Stimulated activated CD8-positive, alpha-beta memory T cell treated with anti-CD3 and anti-CD28 coated beads, Interleukin-4, amount 100 ng/mL, for 48 hours (primary cell): ENCODE data around the gene FADD.
"Not testable (repeated sequence)": the region's sequence is repeated elsewhere in the genome, so short reads cannot be mapped to it uniquely, and the experiment has no call there.

Experiments
- DNase-seq: peaks from one replicate; pipeline ENCODE4 v3.0.0-alpha.2; 2020

FADD gene

DNA sequence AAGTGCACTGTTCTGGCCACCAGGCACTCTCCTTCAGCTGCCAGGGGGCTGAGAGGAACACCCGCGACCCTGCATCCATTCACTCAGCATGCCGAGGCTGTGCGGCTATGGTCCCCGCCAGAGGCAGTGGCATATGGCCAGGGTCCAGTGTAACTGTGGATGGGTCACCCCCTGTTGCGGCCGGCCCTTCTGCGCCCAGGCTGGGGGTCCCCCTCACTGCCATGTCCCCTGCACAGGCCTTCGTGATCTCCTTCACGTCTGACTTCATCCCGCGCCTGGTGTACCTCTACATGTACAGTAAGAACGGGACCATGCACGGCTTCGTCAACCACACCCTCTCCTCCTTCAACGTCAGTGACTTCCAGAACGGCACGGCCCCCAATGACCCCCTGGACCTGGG is 20.8 kb upstream of the FADD start:
- no peak for DNase-seq

DNA sequence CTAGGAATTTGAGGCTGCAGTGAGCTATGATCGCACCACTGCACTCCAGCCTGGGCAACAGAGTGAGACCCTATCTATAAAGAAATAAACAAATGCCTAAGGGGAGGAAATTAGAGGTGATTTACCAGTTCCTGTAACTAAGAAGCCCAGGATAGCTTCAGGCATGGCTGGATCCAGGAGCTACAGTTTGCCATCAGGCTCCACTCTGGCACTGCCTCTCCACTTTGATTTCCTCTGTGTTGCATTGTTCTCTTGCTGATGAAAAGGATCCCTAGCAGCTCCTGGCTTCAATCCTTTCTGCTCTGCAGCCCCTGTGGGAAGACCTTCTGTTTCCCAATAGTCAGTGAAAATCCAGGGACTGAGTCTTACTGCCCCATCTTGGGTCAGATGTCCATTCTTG is 20.1 kb upstream of the FADD start:
- DNase-seq = no peak

DNA sequence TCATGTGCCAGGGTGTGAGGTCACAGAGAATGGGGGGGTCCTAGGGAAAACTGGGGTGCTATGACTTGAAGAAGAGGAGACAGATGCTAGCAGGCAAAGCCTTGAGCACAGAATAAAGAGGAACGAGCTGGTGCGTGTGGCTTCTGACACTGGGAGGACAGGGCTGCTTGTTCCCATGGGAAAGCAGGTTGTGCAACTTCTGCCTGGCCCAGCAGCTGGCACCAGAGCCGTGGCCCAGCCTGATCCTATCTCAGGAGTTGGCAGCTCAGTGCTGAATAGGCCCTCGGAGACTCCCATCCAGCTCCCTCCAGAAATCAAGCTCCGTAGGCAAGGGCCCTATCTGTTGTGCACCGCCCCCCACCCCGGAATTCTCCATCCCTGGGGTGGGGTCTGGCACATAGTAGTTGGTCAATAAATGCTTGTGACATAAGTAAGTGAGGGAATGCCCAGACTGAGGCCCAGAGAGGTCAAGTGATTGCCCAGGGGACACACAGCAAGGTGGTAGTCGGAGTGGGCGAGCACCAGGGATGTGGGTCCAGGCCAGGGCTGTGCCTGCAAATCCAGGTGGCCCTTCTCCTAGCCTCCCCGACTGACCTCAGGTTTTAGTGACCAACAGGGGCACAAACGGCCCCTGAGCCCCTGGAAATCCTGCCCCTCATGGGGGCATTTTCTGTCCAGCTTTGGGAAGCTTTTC is 19.5 kb upstream of the FADD start:
- DNase-seq = no peak

DNA sequence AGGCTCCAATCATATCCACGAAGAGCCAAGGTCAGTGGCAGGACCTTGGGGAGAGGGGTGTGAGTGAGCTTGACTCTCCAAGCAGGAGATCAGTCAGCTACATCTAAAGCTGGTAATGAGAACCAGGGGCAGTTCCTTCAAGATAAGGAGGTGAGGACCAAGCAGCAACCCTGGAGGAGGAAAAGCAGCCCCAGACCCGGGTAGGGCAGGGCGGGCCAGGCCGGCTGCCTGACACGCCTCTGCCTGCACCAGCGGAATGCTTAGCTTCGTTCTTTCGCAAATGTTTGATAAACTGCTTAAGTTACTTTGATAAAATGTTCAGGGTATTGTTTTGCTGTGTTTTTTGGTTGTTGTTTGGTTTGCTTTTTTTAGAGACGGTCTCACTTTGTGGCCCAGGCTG is 18.7 kb upstream of the FADD start:
- no peak for DNase-seq

DNA sequence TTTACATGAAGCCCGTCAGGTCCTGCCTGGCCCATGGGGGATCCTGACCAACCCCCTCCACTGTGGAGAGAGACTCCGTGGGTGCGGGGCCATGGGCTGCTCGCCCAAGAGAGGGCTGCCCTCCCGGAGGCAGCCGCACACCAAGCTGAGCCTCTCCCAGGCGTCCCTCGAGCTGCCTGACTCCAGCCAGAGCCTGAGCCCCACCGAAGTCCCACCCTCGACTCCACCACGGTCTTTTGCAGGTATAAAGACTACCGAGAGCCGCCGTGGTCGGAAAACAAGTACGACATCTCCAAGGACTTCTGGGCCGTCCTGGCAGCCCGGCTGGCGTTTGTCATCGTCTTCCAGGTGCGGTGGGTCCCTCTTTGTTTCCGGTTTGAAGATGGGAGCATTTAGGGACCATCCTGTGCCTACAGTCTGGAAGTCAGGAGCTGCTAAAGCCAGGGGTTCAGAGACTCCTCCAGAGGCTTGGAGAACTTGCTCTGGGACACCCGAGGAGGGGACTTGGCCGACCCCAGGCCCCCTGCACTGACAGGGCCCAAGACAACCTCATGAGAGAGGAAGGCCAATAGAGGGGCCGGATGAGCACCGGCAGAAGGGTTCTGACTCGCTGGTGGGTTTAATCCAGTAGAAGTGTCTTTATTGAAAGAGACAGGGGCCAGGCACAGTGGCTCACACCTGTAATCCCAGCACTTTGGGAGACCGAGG is 17.6 kb upstream of the FADD start:
- no peak for DNase-seq

DNA sequence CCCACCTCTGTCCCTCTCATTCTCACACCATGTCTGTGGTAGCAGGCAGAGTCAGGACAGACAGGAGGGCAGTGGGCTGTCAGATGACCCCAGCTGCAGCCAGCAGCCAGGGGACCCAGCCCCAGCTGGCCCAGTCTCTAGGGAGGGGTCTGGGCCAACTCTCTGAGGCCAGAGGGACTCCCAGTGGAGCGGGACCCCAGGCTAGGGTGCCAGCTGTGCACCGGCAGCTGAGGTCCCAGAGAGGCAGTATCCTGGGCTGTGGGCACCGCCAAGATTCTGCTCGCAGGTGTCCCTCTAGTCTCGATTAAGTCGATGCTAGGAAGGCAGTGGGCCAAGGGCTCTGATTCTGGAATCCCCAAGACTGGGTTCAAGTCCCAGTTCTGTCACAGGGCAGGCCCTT is 16.7 kb upstream of the FADD start:
- DNase-seq = no peak

DNA sequence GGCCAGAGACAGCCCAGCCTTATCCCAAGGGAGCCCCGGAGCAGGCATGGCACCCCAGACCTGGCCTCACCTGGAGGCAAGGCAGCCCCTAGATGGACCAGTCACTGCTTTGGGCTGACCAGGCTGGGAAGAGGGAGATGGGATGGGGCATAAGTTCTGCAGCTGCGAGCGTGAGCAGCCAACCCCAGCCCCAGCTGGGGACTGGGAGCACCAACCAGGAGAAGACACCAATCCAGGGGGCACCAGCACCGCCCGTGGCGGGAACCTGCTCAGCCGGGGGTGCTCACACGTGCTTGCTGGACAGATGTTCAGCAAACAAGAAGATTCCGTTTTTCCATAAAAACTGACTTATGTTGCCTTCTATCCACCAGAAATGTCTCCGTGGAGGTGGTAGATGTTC is 16.2 kb upstream of the FADD start:
- DNase-seq = no peak

DNA sequence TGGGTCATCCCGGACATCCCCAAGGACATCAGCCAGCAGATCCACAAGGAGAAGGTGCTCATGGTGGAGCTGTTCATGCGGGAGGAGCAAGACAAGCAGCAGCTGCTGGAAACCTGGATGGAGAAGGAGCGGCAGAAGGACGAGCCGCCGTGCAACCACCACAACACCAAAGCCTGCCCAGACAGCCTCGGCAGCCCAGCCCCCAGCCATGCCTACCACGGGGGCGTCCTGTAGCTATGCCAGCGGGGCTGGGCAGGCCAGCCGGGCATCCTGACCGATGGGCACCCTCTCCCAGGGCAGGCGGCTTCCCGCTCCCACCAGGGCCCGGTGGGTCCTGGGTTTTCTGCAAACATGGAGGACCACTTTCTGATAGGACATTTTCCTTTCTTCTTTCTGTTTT is 15.3 kb upstream of the FADD start:
- no peak for DNase-seq

DNA sequence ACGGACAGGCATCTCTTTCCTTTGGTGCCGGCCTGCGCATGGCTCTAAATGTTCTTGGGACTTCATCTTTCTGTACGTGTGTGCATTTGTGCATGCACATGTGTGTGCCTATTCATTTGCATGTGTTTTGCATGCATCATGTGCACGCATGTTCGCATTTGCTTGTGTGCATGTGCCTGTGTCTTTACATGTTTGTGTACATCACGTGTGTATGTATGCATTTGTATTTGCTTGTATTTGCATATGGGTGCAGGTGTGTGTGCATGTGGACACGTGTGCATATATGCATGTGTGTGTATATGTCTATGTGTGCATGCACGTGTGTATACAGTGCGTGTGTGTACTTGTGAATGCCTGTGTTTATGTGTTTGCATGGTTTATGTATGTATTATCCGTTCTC is 13.5 kb upstream of the FADD start:
- DNase-seq = no peak

DNA sequence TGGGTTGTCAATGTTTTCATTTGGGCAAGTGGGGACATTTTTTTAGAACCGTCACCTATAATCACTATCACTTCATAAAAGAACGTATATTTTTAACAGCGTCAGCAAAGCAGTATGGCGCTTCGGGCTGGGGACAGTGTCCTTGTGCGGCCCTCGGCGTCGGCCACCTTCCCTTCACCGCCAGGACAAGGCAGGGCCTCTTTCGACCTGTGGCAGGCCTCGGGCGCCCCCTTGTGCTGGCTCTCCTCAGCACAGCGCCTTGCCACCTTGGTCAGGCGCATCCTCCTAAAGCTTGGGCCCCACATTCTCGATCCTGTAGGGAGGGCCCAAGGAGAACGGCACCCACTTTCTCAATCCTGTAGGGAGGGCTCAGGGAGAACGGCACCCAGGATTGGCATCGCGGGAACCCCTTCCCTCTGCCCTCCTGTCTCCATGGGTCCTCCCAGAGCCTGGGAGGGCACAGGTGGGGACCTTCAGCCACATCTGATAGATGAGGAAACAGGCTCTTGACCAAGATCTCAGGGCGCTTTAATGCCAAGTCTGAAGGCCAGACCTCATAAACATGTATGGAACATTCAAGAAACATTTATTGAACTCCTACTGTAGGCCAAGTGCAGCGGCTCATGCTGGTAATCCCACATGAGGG is 11.5 kb upstream of the FADD start:
- DNase-seq = peak; percentile 83

DNA sequence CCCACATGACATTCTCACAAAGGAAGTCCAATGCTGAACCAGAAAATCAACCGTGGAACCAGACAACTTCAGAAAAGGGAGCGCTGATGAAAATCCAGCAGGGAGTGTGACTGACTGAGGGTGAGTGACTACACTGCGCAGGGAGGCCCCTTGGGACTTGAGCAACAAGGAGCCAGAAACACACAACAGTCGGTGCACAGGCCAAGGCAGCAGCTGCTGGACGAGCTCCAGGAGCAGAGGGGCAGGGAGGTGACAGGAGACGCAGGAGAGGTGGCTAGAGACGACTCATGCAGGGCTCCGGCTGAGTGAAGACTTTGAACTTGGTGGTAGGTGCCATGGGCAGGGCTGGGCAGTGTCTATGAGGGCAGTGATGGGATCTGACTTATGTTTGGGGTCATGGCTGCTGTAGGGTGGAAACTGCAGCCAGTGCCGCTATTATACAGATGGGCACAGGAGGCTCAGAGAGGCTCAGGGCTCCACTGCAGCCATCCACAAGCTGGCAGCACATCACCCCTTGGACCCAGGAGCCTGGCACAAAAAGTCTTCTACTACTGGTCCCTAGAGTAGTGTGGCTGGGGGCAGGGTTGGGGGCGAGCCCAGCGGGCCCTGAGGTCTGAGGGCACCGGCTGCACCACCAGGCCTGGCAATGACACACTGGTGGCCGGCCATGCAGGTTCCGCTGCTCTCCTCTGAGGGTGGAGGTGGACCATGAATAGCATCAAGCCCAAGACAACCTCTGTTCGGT is 10.3 kb upstream of the FADD start:
- no peak for DNase-seq

DNA sequence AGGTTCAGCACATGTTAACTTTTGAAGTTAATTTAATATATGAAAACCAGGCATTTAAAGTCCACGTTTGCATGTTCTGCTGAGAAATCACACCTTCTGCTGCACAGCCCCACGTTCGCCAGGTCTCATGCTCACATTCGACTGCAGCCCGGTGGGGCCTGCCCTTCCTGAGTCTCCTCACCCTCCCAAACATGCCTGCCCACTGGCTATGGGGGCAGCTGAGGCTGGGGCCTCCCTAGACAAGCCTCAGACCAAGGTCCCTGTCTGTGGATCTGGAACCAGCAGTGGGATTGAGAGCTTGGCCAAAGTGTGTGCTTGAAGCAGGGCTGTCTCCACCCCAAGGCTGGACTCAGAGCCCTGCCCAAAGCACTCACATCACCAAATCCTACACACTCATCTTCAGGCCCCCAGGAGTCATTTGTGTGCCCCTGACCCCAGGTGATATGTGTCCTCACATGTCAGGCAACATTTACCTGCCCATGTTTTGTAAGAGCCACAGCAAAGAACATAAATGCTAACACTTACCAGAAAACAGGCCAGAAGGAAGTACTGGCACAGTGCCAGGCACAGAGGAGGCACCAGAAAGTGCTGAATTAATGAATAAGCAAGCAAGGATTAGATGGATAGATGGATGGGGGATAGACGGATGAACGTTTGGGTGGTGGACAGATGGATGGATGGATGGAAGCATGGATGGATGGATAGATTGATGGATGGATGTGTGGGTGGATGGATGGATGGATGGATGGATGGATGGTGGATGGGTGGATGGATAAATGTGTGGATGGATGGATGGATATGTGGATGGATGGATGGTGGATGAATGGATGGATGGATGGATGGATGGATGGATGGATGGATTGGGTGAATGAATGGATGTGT is 9.4 kb upstream of the FADD start:
- DNase-seq = no peak

DNA sequence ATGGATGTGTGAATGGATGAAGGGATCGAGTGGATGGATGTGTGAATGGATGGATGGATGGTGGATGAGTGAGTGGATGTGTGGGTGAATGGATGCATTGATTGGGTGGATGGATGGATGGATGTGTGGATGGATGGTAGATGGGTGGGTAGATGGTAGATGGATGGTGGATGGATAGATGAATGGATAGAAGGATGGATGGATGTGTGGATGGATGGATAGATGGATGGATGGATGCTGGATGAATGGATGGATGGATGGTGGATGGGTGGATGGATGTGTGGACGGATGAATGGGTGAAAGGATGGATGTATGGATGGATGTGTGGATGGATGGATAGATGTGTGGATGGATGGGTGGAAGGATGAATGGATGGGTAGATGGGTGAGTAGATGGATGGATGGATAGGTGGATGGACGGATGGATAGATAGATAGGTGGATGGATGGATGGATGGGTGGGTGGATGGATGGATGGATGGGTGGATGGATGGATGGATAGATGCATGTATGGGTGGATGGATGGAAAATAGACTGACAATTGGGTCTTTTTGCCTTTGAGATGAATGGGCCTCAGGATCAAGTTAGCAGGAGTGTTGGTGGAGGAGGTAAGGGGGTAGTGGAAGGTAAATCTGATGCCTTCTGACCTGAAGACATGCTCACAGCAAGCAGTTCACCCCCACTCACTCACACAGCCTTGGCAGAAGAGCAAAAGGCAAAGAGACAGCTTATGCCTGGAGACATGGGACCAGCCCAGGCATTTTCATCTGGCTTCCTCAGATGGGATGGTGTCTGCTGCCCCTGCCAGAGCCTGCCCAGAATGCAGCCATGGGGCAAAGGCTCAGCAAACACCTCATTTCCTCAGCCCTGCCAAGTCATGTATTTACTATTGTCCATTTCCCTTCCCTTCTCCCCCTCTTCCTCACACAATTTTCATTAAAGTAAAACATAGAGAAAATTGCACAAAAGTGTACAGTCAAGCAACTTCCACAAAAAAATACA is 8.0 kb upstream of the FADD start:
- DNase-seq = no peak

DNA sequence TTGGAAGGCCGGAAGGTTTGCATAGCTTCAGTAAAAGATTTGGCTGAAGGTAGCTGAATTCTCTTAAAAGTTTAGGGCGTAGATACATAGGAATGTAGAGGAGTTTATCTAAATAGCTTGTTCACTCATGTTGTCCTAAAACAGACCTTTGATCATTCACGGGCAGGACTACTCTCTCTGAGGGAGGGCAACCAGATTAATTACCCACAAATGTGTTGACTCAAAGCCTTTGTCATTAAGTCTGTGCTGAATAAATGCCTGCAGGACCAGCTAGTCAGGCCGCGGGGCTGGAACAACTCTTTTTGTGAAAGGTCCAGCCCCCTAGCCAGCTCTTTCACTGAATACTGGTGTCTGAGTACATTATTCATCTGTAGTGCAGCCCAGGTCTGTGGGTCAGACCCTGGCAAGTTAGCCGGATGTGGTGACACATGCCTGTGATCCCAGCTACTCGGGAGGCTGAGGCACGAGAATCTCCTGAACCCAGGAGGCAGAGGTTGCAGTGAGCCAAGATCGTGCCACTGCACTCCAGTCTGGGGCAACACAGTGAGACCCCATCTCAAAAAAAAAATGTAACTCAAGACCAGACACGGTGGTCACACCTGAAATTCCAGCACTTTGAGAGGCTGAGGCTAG is 2.8 kb upstream of the FADD start:
- DNase-seq = no peak

DNA sequence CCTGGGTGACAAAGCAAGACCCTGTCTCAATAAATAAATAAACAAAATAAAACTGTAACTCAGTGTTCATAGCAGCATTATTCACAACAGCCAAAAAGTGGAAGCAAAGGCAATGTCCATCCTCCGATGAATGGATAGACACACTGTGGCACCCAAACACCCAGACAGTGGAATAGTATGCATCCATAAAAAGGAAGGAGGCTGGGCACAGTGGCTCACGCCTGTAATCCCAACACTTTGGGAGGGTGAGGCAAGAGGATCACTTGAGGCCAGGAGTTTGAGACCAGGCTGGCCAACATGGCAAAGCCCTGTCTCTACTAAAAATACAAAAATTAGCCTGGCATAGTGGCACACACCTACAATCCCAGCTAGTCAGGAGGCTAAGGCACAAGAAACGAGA is 2.0 kb upstream of the FADD start:
- DNase-seq = not testable (repeated sequence)

DNA sequence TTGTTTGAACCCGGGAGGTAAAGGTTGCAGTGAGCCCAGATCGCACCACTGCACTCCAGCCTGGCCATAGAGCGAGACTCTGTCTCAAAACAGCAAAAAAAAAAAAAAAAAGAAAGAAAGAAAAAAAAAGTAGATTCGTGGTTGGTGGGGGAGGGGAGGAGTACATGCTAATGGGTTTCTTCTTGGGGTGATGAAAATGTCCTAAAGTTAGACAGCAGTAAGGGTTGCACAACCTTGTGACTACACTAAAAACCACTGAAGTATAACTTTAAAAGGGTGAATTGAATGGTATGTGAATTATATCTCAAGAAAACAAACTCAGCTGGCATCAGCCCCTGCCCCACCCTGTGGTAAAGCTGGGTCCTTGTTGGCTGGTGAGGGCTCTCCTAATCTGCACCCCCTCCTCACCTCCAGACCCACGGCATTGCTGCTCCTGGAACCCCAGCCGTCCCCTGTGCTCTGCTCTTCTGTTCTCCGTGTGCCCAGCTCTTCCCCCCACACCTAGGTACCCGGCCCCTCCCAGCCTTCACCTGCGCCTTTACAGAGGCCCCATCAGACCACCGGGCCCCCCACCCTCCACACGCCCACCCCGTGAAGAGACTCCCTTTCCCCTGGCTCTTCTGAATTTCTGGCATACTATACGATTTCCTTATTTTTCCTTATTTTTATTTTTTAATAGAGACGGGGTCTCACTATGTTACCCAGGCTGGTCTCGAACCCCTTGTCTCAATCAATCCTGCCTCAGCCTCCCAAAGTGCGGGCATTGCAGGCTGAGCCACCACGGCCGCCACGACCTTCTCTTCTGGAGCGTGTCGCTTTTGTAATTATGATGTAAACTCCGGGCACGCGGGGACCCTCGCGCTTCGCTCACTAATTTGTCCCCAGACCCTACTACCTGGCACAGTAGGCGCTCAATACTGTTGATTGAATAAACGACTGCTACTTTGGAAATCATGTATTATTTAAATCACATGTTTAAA is 924 bp upstream of the FADD start:
- DNase-seq = no peak

DNA sequence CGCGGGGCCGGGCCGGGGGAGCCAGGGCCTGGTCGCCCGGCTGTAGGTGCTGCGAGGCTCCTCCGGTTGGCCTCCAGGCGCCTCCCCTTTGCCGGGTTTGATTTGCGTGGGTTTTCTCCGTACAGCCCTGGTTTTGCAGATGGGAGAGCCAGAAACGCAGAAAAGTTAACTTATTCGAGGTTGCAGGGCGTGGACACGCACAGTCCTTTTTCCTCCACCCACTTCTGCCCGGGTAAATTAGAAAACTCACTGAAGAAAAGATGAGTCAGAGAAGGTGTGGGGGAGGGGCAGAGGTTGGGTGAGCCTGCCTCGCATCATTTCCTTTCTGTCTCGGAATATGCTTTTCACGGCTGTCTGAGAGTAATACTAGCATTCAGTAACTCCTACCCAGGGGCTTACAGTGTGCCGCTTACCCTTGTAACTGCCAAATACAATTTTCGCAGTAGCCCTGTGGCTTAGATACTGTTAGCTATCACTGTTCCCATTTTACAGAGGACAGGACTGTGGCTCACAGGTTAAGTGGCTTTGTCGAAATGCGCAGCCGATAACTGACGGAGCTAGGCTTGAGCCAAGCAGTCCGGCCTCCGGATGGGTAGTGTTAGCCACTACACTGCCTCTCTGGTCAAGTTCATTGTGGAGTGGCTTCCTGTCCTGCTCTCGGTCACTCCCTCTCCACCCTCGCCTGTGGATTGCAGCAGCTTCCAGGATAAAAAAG is 812 bp downstream of the FADD start:
- DNase-seq = peak; percentile 92

DNA sequence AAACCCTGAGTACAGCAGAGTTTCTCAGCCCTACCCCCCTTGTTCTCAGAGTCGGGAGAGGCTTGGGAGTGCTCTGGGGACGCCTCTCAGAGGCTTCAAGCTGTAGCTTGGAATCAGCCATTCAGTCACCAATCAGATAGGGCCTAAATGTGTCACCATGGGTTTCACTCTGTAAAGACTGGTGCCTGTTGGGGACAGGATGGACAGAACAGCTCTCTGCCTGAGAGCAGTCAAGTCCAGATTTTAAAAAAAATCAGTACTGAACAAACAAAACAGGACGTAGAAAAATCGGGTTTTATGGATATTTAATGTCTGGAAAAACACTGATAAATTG is 1.3 kb downstream of the FADD start:
- DNase-seq = peak; percentile 45
